KG1 (cell line): ENCODE measurements around the gene CBX5.
"Not testable (repeated sequence)": the region's sequence is repeated elsewhere in the genome, so short reads cannot be mapped to it uniquely, and the experiment has no call there.

Experiments
- DNase-seq: peaks from one replicate; lab custom pipeline; 2025; lab: John Stamatoyannopoulos, UW

Gene CBX5

GRCh38 chr12:54279632-54280467 lies at the start of gene CBX5:
TSS of gene CBX5 (minus strand) at chr12:54280122. CDS start at chr12:54257650, 22,472 bp downstream.
- DNase-seq: peak; percentile 96

- DNase-seq: no peak
These were observed 48.8 kb upstream of the CBX5 start for GRCh38 chr12:54328595-54329337.

- DNase-seq: not testable (repeated sequence)
These were observed 45.7 kb upstream of the CBX5 start for GRCh38 chr12:54325442-54326109.

DNA sequence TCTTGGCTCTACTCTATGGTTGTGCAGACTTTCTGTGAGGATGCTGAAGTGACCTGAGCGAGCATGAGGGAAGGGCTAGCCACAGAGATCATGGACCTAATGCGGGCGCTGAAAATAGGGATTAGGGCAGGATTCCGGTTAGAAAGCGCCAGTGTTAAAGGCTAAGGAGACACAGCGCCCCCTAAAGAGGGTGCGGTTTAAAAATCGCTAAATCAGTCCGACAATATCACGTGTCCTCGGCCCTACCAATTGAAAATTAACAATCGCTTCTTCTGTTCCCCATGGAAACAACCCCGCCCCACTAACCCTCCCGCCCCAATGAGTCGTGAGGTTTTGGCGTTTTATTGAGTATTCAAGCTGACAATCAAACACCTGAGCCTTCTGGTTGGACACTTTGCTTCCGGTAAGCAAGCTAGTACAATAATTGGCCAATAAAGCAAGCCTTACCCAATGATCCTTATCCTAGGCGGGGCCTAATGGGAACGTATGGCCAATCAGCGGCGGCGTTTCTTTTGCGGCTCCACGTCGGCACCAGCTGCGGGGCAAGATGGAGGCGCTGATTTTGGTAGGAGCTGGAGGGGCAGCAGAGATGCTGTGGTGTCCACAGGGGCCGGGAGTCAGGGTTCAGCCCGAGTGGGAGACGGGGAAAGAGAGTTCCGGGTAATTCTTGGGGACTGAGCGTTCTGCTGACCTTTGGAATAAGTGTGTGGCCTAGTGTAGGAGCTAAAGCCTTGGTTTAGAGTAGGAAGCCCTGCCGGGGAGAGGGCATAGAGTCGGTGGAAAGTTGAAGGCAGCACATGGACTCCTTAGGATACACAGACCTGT lies 44.9 kb upstream of the CBX5 start, which contains the start of gene COPZ1:
Gene COPZ1, plus strand, starts transcription at position 515 of the 825 bp plus-strand sequence. Its CDS starts 33 bp downstream, at position 548.
- DNase-seq: peak; percentile 81

- DNase-seq: no peak
These were observed 41.4 kb upstream of the CBX5 start for GRCh38 chr12:54321363-54321762.

GRCh38 chr12:54312309-54312708 lies 32.4 kb upstream of the CBX5 start:
- DNase-seq: not testable (repeated sequence)

GRCh38 chr12:54311051-54311450 lies 31.1 kb upstream of the CBX5 start:
- no peak for DNase-seq

- peak; percentile 47 for DNase-seq
These were observed 27.2 kb upstream of the CBX5 start for GRCh38 chr12:54306925-54307741.

DNA sequence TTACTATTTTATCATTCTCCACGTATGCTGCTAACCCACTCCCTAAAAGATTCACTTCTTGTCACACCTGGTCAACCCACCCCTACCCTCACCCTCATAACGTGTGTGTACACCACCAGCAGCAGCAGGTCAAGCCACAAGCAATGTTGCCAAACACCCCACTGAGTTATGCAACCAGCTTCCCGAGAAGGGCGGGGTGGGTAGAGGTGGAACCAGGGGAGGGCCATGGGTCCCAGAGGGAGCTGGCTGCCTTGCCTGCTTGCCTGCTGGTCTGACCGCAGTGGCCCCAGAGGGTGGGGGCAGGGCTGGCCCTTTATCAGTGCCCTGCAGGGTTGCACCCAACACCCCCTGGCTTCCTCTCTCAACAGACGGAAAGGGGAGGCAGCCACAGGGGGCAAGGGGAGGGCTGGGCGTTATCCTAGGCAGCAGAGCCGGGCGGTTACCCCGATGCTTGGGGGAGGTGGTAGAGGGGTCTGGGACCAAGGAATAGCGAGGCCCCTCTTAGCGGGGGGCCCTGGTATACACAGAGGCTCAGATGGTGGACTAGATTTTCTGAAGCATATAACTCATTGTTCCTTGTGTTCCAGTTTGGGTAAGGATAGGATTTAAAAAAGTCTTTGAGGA lies 24.4 kb upstream of the CBX5 start:
- peak; percentile 54 for DNase-seq

DNA sequence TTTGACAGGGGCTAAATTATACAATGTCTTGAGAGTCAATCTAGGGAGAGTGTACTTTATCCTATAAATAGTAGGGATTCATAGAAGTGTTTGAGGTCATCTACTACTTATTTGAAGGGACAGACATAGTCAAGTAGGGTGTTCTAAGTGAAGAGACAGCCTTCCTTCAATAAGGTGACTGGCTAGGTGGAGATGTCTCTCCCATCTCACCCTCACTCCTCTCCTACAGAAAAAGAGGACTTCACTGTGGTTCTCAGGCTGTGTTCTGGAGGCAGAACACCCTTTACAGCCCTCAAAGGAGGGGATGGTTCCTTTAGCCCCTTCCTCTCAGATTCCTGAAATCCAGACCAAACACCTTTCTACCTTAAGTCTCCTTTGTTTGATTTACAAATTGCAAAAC lies 23.7 kb upstream of the CBX5 start:
- DNase-seq: no peak

DNA sequence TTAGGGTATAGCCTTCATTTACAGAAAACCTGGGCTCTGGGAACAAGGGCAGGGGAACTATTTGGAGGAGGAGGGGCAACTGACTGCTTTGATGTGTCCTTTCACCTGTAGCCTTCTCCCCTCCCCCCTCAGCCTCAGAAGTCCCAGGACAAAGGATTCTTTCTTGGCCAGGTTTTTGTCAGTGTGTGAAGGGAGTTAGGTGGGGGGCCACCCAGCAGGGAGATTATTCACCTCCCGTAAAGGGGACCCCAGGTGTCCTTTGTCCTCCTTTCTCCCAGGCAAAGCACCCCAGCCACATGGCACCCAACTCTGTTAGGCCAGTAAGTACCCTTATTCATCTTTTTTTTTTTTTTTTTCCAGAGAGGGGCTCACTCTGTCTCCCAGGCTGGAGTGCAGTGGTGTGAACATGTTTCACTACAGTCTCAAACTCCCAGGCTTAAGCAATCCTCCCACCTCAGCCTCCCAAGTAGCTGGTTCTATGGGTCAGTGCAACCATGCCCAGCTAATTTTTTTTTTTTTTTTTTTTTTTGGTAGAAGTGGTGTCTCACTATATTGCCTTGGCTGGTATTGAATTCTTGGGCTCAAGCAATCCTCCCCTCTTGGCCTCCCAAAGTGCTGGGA lies 21.6 kb upstream of the CBX5 start:
- DNase-seq: no peak

- no peak for DNase-seq
These were observed 21.0 kb upstream of the CBX5 start, which contains the start of gene NFE2 for GRCh38 chr12:54300732-54301427. TSS of gene NFE2 (minus strand) at chr12:54301015. CDS start at chr12:54295248, 5,767 bp downstream.

DNA sequence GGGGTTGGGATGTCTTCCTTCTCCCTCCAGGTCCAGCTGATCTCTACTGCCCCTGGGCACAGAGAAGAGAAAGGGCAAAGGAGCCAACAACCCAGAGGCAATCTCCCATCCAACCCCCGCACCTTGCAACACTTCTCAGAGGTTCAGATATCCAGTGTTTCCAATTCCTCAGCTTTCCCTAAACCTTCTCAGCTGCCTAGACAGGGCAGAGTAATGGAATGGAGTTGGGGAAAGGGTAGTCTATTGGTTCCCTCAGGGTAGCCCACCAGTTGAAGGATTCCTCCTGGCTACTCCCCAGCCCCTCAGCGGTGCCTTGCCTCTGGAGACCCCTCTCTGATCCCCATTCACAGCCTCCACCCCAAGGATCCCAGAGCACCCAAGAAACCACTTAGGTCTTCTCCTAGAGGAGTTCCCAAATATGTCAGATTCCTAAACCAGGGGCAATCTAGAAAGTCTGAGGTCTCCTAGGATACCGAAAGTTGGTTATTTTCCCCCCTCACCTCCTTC lies 20.4 kb upstream of the CBX5 start:
- DNase-seq: no peak

GRCh38 chr12:54299515-54300224 lies 19.7 kb upstream of the CBX5 start:
- DNase-seq: no peak

DNA sequence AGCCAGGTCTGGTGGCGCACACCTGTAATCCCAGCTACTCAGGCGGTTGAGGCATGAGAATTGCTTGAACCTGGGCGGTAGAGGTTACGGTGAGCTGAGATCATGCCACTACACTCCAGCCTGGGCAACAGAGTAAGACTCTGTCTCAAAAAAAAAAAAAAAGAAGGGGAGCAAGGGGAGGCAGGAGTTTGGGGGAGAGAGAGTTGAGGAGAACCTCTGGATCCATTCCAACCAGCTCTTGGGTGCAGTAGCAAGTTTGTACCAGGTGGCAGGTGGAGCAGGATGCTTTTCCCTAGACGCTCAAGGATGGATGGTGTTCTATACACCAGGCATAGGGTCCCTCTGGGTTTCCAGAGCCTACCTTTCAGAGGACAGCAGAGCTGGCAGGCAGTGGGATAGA lies 19.0 kb upstream of the CBX5 start:
- DNase-seq: no peak

- no peak for DNase-seq
These were observed 16.6 kb upstream of the CBX5 start for GRCh38 chr12:54296393-54297099.

DNA sequence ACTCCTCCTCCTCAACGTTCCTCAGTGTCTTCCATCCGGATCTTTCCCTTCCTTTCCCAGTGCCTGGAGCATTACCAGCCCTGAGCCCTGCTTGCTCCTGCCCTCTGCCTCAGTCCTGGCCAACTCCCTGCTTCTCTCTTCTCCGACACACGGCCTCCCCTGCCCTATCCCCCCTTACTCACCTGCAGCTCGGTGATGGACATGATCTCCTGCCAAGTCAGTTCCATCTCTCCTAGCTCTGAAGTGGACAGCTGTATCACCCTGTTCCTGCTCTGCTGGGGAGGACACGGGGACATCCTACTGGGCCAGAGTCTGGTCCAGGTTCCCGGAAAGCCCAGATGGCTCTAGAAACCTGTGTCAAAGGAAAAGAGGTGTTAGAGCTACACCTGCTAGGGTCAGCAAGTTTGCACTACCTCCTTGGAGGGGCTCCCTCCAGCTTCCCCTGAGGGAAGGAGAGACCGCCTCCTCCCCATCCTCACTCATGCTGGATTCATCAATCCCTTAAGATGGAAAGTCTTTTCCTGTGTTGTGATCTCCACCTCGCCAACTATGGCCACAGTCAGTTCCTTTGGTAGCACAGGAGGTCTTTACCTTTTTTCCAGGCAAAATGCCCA lies 15.1 kb upstream of the CBX5 start:
- no peak for DNase-seq
